ENCODE measurements around the gene MBNL2. TPM values are rescaled to one million over a fixed set of nuclear protein-coding genes. Genes with fewer than 3 reads are reported as not detected.

Gene MBNL2
- total and polyA plus RNA-seq, 2 of the 13 experiments (the other 11 are each of a cell fraction or from before 2014, with no cell fraction given): 30.8 to 59.0 TPM

DNA sequence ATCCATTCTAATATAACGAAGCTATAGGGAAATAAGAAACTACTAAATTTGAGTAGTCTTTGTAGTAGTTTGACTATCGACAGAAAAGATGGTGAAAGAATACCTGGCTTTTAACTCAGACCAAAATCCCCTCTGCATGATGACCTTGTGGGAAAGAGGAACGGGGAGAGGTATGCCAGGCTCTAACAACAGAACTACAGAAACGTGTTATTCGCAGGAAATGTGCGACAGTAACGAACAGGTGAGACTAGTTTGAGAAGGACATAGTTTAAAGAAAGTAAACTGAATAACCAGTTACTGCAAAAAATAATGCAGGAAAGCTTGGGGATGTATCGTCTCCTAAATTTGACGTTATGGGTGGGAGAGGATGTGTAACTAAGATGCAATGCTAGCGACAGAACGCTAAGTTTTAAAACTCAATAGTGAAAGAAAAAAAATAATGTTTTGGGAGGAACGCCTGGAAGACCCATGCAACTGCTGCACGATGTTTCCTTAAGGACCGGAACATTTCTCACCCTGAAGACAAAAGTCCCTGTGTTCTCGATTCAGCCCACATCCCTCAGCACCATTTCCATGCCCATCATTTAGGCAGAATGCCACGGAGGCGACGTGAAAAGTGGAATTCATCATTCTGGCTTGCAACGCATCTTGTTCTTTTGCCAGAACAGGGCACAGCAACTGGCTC, 210.2 kb downstream of the MBNL2 start (continued):
- no peak for TF ChIP-seq FOXK2 (IDR thresholded peaks at IDR 0.05)
- TF ChIP-seq, protein P1, sequence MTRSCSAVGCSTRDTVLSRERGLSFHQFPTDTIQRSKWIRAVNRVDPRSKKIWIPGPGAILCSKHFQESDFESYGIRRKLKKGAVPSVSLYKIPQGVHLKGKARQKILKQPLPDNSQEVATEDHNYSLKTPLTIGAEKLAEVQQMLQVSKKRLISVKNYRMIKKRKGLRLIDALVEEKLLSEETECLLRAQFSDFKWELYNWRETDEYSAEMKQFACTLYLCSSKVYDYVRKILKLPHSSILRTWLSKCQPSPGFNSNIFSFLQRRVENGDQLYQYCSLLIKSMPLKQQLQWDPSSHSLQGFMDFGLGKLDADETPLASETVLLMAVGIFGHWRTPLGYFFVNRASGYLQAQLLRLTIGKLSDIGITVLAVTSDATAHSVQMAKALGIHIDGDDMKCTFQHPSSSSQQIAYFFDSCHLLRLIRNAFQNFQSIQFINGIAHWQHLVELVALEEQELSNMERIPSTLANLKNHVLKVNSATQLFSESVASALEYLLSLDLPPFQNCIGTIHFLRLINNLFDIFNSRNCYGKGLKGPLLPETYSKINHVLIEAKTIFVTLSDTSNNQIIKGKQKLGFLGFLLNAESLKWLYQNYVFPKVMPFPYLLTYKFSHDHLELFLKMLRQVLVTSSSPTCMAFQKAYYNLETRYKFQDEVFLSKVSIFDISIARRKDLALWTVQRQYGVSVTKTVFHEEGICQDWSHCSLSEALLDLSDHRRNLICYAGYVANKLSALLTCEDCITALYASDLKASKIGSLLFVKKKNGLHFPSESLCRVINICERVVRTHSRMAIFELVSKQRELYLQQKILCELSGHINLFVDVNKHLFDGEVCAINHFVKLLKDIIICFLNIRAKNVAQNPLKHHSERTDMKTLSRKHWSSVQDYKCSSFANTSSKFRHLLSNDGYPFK (CRISPR knock-in tag; IDR thresholded peaks at IDR 0.05; ENCODE audit: borderline replicate concordance): no peak
- no peak for TF ChIP-seq CREM (IDR thresholded peaks at IDR 0.05)
- no peak for TF ChIP-seq CREM (CRISPR knock-in tag; IDR thresholded peaks at IDR 0.05)
- no peak for TF ChIP-seq MYNN (CRISPR knock-in tag; IDR thresholded peaks at IDR 0.05; ENCODE audit: low read depth)
- TF ChIP-seq STAT5B (CRISPR knock-in tag; IDR thresholded peaks at IDR 0.05): 0 out of 2 replicates have a peak, but pooled peaks have one; percentile 9
- TF ChIP-seq ZNF879 (CRISPR knock-in tag; IDR thresholded peaks at IDR 0.05): no peak
- no peak for TF ChIP-seq ZNF775 (CRISPR knock-in tag; IDR thresholded peaks at IDR 0.05; ENCODE audit: borderline replicate concordance)
- 0 out of 2 replicates have a peak, but pooled peaks have one; percentile 38 for TF ChIP-seq ZNF138 (CRISPR knock-in tag; IDR thresholded peaks at IDR 0.05; ENCODE audit: low read depth)
- TF ChIP-seq, protein P2, sequence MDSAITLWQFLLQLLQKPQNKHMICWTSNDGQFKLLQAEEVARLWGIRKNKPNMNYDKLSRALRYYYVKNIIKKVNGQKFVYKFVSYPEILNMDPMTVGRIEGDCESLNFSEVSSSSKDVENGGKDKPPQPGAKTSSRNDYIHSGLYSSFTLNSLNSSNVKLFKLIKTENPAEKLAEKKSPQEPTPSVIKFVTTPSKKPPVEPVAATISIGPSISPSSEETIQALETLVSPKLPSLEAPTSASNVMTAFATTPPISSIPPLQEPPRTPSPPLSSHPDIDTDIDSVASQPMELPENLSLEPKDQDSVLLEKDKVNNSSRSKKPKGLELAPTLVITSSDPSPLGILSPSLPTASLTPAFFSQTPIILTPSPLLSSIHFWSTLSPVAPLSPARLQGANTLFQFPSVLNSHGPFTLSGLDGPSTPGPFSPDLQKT (CRISPR knock-in tag; IDR thresholded peaks at IDR 0.05; ENCODE audit: borderline replicate concordance): no peak
- TF ChIP-seq BCL6 (CRISPR knock-in tag; IDR thresholded peaks at IDR 0.05): 0 out of 2 replicates have a peak, but pooled peaks have one; percentile 8
- TF ChIP-seq, protein P3, sequence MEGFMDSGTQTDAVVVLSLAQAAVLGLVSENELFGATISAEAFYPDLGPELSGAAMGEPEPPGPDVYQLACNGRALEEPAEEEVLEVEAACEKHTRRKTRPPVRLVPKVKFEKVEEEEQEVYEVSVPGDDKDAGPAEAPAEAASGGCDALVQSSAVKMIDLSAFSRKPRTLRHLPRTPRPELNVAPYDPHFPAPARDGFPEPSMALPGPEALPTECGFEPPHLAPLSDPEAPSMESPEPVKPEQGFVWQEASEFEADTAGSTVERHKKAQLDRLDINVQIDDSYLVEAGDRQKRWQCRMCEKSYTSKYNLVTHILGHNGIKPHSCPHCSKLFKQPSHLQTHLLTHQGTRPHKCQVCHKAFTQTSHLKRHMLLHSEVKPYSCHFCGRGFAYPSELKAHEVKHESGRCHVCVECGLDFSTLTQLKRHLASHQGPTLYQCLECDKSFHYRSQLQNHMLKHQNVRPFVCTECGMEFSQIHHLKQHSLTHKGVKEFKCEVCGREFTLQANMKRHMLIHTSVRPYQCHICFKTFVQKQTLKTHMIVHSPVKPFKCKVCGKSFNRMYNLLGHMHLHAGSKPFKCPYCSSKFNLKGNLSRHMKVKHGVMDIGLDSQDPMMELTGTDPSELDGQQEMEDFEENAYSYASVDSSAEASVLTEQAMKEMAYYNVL (CRISPR knock-in tag; IDR thresholded peaks at IDR 0.05; ENCODE audit: borderline replicate concordance): no peak
- peak; percentile 14 for TF ChIP-seq IKZF4 (CRISPR knock-in tag; IDR thresholded peaks at IDR 0.05; ENCODE audit: borderline replicate concordance, low read depth, not compliant biosample characterization)
- TF ChIP-seq, protein P4, sequence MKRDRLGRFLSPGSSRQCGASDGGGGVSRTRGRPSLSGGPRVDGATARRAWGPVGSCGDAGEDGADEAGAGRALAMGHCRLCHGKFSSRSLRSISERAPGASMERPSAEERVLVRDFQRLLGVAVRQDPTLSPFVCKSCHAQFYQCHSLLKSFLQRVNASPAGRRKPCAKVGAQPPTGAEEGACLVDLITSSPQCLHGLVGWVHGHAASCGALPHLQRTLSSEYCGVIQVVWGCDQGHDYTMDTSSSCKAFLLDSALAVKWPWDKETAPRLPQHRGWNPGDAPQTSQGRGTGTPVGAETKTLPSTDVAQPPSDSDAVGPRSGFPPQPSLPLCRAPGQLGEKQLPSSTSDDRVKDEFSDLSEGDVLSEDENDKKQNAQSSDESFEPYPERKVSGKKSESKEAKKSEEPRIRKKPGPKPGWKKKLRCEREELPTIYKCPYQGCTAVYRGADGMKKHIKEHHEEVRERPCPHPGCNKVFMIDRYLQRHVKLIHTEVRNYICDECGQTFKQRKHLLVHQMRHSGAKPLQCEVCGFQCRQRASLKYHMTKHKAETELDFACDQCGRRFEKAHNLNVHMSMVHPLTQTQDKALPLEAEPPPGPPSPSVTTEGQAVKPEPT (CRISPR knock-in tag; IDR thresholded peaks at IDR 0.05; ENCODE audit: low read depth): 0 out of 2 replicates have a peak, but pooled peaks have one; percentile 42
- TF ChIP-seq ARNT (IDR thresholded peaks at IDR 0.05): no peak
- no peak for TF ChIP-seq ZNF747 (CRISPR knock-in tag; IDR thresholded peaks at IDR 0.05; ENCODE audit: borderline replicate concordance)
- no peak for TF ChIP-seq ZNF766 (CRISPR knock-in tag; IDR thresholded peaks at IDR 0.05; ENCODE audit: borderline replicate concordance)
- no peak for TF ChIP-seq PAWR (CRISPR knock-in tag; IDR thresholded peaks at IDR 0.05; ENCODE audit: borderline replicate concordance)
- no peak for TF ChIP-seq GABPA (IDR thresholded peaks at IDR 0.05; ENCODE audit: low read depth, low read length)
- no peak for TF ChIP-seq GABPA (CRISPR knock-in tag; IDR thresholded peaks at IDR 0.05; ENCODE audit: low read depth)
- TF ChIP-seq PRMT3 (CRISPR knock-in tag; IDR thresholded peaks at IDR 0.05; ENCODE audit: borderline replicate concordance, low read depth): no peak
- no peak for TF ChIP-seq SAFB2 (CRISPR knock-in tag; IDR thresholded peaks at IDR 0.05; ENCODE audit: borderline replicate concordance, low read depth)
- TF ChIP-seq ZNF235 (CRISPR knock-in tag; IDR thresholded peaks at IDR 0.05; ENCODE audit: borderline replicate concordance): no peak
